Astrocyte of the cerebellum (primary cell): ENCODE measurements around the gene GDPGP1.

ENCODE experiments used
- DNase-seq: peaks from one replicate; pipeline ENCODE4 v3.0.0-alpha.2; 2011; ENCODE audit warnings: low read depth
- H3K4me3 ChIP-seq: 2 replicates; pipeline ENCODE4 v1.5.1; 2011; ENCODE audit warnings: mild to moderate bottlenecking, low read depth, low read length, moderate library complexity
- CTCF ChIP-seq: IDR thresholded peaks from 2 replicates; pipeline ENCODE4 v1.5.1; 2012; ENCODE audit warnings: low read length, low read depth, moderate library complexity, mild to moderate bottlenecking; ENCODE audit errors: missing control alignments
- in situ Hi-C: cut with HindIII; loops from 2 replicates; pipeline ENCODE4 v1.10.0; 2017; ENCODE audit warnings: low sequenced_read_pairs

Gene GDPGP1

GRCh38 chr15:90225504-90226234 is 8.3 kb upstream of the GDPGP1 start:
- no peak overlapping the region for H3K4me3 ChIP-seq
- DNase-seq, result no peak
- no peak for TF ChIP-seq CTCF
- in situ Hi-C loops, result no loop called here

GRCh38 chr15:90227336-90227735 is 6.7 kb upstream of the GDPGP1 start:
- no peak overlapping the region for H3K4me3 ChIP-seq
- DNase-seq, result no peak
- in situ Hi-C loops, result no loop called here
- no peak for TF ChIP-seq CTCF

GRCh38 chr15:90227816-90228772 is 5.9 kb upstream of the GDPGP1 start:
- in situ Hi-C loops, result no loop called here
- DNase-seq, result no peak
- no peak overlapping the region for H3K4me3 ChIP-seq
- no peak for TF ChIP-seq CTCF

GRCh38 chr15:90228960-90229359 is 5.0 kb upstream of the GDPGP1 start:
- DNase-seq, result no peak
- in situ Hi-C loops, result no loop called here
- H3K4me3 ChIP-seq, result no peak overlapping the region
- TF ChIP-seq CTCF, result no peak

- DNase-seq, result no peak
- in situ Hi-C loops, result no loop called here
- TF ChIP-seq CTCF, result no peak
- no peak overlapping the region for H3K4me3 ChIP-seq
These were observed 3.9 kb upstream of the GDPGP1 start for GRCh38 chr15:90230071-90230494.

GRCh38 chr15:90230610-90231009 is 3.4 kb upstream of the GDPGP1 start:
- TF ChIP-seq CTCF, result no peak
- in situ Hi-C loops, result no loop called here
- DNase-seq, result no peak
- H3K4me3 ChIP-seq, result no peak overlapping the region
